Epithelial cell of proximal tubule (primary cell): ENCODE results near the gene NLRP12. TPM values are rescaled to one million over a fixed set of nuclear protein-coding genes. Genes with fewer than 3 reads are reported as not detected.
A peak's percentile ranks its signal among the peaks of the same experiment; 100 is the strongest.
"Not testable (repeated sequence)": the region's sequence is repeated elsewhere in the genome, so short reads cannot be mapped to it uniquely, and the experiment has no call there.

Experiments used
- DNase-seq: peaks from one replicate; pipeline ENCODE4 v3.0.0-alpha.2; 2011; ENCODE audit warnings: low read depth
- H3K4me3 ChIP-seq: 2 replicates; pipeline ENCODE4 v1.5.1; 2011; ENCODE audit warnings: low read depth, mild to moderate bottlenecking, low read length
- total RNA-seq: library from RNA; depleted of rRNA; stranded (reverse); fragments of >200 nt; gene quantifications from 2 replicates; pipeline ENCODE4 v1.2.3, GENCODE V29; 2015
- TF ChIP-seq, protein P1 (sequence below): conservative IDR thresholded peaks from 2 replicates; pipeline ENCODE4 v1.5.1; 2012; ENCODE audit warnings: low read depth, mild to moderate bottlenecking, low read length

NLRP12 gene, protein sequence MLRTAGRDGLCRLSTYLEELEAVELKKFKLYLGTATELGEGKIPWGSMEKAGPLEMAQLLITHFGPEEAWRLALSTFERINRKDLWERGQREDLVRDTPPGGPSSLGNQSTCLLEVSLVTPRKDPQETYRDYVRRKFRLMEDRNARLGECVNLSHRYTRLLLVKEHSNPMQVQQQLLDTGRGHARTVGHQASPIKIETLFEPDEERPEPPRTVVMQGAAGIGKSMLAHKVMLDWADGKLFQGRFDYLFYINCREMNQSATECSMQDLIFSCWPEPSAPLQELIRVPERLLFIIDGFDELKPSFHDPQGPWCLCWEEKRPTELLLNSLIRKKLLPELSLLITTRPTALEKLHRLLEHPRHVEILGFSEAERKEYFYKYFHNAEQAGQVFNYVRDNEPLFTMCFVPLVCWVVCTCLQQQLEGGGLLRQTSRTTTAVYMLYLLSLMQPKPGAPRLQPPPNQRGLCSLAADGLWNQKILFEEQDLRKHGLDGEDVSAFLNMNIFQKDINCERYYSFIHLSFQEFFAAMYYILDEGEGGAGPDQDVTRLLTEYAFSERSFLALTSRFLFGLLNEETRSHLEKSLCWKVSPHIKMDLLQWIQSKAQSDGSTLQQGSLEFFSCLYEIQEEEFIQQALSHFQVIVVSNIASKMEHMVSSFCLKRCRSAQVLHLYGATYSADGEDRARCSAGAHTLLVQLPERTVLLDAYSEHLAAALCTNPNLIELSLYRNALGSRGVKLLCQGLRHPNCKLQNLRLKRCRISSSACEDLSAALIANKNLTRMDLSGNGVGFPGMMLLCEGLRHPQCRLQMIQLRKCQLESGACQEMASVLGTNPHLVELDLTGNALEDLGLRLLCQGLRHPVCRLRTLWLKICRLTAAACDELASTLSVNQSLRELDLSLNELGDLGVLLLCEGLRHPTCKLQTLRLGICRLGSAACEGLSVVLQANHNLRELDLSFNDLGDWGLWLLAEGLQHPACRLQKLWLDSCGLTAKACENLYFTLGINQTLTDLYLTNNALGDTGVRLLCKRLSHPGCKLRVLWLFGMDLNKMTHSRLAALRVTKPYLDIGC
- not detected in 2 replicates for total RNA-seq

DNA sequence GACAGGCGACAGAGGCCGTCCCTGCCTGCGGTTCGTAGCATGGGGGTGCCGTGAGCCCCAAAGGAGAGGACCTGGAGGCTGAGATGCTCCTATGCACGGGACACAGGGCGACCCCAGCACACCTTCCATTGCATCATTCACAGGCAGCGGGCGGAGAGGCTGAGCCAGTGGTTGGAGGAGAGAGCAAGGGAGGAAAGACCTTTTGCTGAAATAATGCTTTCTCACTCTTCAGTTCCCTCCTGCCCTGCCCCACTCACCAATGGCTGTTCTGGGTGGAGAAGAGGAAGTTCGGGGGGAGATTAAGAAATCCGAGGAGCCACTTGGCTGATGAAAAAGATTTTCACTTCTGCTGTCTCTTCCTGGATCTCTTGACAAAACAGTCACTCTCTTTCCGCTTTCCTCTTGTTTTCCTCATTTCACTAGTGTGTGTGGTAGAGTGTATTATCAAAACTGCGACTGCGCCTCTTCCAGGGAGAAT lies at the start of gene NLRP12:
NLRP12 (minus strand) TSS at position 181 of the 478 bp plus-strand sequence; CDS start at position 41, 140 bp downstream.
- TF ChIP-seq, protein P1, sequence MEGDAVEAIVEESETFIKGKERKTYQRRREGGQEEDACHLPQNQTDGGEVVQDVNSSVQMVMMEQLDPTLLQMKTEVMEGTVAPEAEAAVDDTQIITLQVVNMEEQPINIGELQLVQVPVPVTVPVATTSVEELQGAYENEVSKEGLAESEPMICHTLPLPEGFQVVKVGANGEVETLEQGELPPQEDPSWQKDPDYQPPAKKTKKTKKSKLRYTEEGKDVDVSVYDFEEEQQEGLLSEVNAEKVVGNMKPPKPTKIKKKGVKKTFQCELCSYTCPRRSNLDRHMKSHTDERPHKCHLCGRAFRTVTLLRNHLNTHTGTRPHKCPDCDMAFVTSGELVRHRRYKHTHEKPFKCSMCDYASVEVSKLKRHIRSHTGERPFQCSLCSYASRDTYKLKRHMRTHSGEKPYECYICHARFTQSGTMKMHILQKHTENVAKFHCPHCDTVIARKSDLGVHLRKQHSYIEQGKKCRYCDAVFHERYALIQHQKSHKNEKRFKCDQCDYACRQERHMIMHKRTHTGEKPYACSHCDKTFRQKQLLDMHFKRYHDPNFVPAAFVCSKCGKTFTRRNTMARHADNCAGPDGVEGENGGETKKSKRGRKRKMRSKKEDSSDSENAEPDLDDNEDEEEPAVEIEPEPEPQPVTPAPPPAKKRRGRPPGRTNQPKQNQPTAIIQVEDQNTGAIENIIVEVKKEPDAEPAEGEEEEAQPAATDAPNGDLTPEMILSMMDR, result no peak
- no peak within 1 kb of the TSS for H3K4me3 ChIP-seq
- no peak for DNase-seq

DNA sequence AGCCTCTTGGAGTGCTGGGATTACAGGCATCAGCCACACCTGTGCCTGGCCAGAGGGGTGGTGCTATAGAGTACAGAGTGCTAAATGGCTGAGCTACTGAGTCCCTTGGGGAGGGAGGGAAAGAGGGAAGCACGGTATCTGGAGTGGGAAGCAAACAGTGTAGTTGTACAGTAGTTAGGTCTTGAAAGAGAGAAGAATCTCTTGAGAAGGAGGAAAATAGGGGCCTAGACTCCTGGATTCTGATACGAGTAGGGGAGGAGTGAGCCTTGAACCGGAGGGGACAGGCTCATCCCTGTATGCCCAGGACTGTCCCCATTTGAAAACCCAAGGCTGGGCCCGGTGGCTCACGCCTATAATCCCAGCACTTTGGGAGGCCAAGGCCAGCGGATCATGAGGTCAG lies 48.6 kb upstream of the NLRP12 start:
- DNase-seq, result no peak
- no peak overlapping the region for H3K4me3 ChIP-seq
- TF ChIP-seq, protein P1, result no peak

DNA sequence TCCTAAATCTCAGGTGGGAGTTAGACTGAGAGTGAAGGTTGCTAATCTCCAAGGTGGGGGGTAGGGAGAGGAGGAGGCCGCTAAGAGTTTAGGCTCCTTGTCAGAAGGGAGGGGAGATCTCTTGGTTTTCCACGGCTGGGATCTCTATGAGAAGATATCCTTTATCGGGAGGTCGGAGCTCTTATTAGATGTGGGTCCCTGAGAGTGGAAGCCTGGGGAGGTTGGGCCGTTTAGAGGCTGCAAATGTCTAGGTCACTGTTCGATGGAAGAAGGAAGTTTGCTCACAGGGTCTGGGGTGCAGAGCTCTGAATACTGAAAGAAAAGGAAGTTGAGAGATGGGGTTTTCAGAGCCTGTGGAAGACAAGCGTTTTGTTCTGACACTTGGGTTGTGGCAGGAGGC lies 47.3 kb upstream of the NLRP12 start:
- no peak for DNase-seq
- TF ChIP-seq, protein P1, result no peak
- no peak overlapping the region for H3K4me3 ChIP-seq

DNA sequence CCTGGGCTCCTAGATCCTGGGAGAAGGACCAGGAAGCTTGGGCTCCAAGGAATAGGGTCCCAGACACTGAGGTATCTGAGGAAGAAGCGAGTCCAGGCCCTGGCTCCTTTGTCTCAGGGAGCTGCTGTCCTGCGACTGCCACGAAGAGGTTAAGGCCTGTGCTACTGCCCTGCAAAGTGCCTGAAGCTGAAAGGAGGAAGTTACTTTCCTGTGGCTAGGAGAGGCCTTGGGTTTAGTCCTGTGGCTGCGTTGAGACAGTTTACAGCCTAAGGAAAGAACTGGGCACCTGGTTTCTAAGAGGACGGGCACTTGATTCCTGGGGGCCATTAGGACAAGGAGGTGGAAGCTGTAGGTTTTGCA lies 46.4 kb upstream of the NLRP12 start:
- H3K4me3 ChIP-seq, result peak overlapping the region; percentile 22
- TF ChIP-seq, protein P1, result no peak
- DNase-seq, result no peak

DNA sequence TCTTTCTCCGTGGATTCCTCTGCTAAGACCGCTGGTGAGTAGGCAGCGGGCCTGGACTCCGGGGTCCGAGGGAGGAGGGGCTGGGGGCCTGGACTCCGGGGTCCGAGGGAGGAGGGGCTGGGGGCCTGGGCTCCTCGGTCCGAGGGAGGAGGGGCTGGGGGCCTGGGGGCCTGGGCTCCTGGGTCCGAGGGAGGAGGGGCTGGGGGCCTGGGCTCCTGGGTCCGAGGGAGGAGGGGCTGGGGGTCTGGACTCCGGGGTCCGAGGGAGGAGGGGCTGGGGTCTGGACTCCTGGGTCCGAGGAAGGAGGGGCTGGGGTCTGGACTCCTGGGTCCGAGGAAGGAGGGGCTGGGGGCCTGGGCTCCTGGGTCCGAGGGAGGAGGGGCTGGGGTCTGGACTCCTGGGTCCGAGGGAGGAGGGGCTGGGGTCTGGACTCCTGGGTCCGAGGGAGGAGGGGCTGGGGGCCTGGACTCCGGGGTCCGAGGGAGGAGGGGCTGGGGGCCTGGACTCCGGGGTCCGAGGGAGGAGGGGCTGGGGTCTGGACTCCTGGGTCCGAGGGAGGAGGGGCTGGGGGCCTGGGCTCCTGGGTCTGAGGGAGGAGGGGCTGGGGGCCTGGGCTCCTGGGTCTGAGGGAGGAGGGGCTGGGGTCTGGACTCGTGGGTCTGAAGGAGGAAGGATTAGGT lies 45.8 kb upstream of the NLRP12 start:
- not testable (repeated sequence) for DNase-seq
- peak overlapping the region; percentile 92 for H3K4me3 ChIP-seq

DNA sequence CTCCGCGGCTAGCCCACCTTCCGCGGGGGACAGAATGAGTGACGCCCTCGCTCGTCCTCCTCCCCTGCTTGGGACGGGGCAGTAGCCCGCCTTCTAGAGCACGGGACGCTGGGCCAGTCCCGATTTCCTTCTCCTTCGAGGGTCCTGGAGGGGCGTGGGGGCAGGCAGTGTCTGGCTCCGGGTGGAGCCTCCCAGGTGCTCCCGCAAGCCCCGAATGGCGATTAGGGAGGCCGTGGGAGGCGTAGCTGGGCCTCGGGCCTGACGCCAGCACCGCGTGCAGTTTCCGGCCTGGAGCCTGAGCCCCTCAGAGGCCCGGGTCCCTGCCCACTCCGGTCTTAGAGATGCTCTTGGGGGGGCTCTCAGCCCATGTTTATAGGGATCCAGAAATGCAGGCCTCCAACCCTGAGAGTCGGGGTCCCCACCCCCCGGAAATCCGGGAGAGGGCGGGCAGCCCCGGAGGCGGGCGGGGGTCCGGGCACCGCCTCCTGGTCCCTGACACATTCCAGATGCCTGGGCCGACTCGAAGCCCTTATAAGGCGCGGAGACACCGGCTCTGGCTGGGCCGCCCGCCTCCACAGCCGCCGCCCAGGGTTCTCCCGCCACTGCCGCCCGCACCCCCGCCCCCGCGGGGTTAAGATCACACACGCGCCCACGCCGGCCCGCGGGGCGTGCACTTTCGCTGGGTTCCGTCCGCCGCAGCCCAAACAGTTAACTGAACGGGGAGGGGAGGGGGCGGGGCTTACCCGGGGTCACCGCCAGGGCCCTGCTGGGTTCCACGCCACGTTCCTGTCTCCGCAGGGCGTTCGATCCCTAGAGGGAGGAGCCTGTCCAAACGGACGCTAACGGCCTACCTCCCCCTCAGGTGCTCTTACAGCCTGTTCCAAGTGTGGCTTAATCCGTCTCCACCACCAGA lies 45.0 kb upstream of the NLRP12 start:
- H3K4me3 ChIP-seq, result peak overlapping the region; percentile 92
- DNase-seq, result no peak
- TF ChIP-seq, protein P1, result no peak
